Panc1 (cell line): ENCODE results near the gene LPP.

Source experiments
- CTCF ChIP-seq: fragments of 450-650 bp; IDR thresholded peaks from 2 replicates; pipeline ENCODE4 v1.5.1; 2017; ENCODE audit warnings: mild to moderate bottlenecking
- POLR2AphosphoS5 ChIP-seq: IDR thresholded peaks from 2 replicates; pipeline ENCODE4 v1.6.1; 2012; ENCODE audit warnings: mild to moderate bottlenecking, low read depth, low read length, moderate library complexity

GRCh38 chr3:188449421-188449820 lies 295.5 kb downstream of the LPP start:
- TF ChIP-seq CTCF (no peak), POLR2AphosphoS5 (no peak)
